ENCODE data around the gene TSC22D1. TPM values are rescaled to one million over a fixed set of nuclear protein-coding genes. Genes with fewer than 3 reads are reported as not detected.

TSC22D1 gene
- total RNA-seq, 4 donors from 2014 or later = 48.8 to 138 (median 92.7) TPM

DNA sequence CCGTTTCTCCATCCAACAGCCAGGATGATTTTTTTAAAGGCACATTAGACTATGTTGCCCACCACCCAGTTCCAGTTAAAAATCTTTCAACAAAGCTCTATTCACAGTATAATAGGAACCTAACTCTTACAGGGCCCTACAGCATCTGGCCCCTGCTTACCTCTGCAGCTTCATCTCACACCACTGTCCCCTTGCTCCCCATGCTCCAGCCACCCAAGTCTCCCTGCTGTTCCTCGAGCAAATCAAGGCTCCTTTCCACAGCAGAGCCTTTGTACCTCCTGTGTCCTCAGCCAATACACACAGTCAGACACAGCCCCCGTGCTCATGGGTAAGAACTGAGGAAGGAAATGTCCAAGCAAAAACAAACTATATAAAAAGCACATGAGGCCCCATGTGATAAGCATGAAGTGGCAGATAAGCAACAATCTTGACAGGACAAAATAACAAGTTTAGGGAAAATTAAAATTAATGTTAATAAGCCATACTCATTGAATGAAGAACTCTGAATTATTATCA, 67.5 kb downstream of the TSC22D1 start:
- no peak for DNase-seq (ENCODE audit: low spot score)
- TF ChIP-seq, protein P1, sequence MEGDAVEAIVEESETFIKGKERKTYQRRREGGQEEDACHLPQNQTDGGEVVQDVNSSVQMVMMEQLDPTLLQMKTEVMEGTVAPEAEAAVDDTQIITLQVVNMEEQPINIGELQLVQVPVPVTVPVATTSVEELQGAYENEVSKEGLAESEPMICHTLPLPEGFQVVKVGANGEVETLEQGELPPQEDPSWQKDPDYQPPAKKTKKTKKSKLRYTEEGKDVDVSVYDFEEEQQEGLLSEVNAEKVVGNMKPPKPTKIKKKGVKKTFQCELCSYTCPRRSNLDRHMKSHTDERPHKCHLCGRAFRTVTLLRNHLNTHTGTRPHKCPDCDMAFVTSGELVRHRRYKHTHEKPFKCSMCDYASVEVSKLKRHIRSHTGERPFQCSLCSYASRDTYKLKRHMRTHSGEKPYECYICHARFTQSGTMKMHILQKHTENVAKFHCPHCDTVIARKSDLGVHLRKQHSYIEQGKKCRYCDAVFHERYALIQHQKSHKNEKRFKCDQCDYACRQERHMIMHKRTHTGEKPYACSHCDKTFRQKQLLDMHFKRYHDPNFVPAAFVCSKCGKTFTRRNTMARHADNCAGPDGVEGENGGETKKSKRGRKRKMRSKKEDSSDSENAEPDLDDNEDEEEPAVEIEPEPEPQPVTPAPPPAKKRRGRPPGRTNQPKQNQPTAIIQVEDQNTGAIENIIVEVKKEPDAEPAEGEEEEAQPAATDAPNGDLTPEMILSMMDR (IDR thresholded peaks at IDR 0.05) = no peak
- no peak for ATAC-seq (ENCODE audit: low FRiP score)

DNA sequence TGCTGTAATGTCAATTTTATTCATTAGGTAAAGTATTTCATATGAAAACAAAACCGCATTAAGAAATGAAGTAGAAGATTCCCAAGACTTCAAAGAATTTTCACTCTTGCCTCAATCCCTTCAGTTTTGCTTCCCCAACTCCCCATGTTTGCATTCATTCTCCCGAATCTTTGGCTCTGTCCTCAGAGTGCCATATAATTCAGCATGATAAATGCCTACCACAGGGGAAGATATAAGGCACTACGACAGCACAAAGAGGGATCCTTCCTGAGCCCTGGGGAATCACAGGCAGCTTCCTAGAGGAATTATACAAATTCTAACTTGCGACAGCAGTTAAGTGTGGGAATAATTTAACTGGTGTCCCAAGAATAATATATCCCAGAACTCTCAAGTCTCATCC, 68.5 kb downstream of the TSC22D1 start:
- TF ChIP-seq, protein P1 (IDR thresholded peaks at IDR 0.05) = no peak
- DNase-seq (ENCODE audit: low spot score) (no peak), ATAC-seq (ENCODE audit: low FRiP score) (no peak)

DNA sequence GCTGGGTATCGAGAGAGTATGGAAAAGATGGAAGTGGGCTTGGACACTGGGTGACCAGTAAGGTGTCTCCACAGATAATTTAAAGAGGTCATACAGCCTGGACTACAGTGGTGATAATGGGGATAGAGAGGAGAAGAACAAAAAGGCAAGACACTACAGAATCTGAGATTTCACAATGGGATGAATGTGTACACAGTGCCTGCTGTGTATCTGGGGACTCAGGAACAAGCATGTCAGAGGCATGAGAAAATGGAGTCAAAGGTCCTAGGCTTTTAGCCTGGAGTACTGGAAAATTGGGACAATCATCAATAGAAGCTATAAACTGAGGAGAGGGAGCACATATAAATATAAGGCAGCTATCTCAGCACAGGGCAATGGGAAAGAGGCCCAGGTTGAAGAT, 69.4 kb downstream of the TSC22D1 start:
- TF ChIP-seq, protein P1 (IDR thresholded peaks at IDR 0.05) = no peak
- ATAC-seq (ENCODE audit: low FRiP score) (no peak), DNase-seq (ENCODE audit: low spot score) (no peak)

DNA sequence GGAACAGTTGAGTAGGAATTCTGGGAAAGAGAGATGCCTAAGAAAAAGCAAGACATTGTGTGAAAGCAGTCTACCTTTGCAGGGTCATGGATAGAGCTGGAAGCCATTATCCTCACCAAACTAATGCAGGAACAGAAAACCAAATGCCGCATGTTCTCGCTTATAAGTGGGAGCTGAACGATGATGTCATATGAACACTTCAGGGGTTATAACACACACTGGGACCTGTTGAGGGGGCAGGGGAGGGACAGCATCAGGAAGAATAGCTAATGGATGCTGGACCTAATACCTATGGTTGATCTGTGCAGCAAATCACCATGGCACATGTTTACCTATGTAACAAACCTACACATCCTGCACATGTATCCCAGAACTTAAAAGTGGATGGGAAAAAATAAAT, 69.9 kb downstream of the TSC22D1 start:
- ATAC-seq (ENCODE audit: low FRiP score) (no peak), DNase-seq (ENCODE audit: low spot score) (no peak)
- TF ChIP-seq, protein P1 (IDR thresholded peaks at IDR 0.05) = no peak

DNA sequence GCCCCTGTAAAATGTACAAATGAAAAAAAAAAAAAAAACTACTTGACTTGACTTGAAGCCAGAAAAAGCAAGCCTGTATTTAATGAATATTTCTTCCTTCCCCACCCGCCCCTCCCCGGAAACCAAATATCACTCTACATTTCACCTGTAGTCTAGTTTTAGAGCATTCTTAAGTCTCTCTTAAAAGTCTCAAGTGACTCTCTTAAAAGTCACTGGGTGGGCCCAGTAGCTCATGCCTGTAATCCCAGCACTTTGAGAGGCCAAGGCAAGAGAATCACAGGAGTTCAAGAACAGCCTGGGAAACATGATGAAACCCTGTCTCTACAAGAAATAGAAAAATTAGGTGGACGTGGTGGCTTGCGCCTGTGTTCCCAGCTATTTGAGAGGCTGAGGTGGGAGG, 72.0 kb downstream of the TSC22D1 start:
- DNase-seq (ENCODE audit: low spot score) (no peak), ATAC-seq (ENCODE audit: low FRiP score) (no peak)
- TF ChIP-seq, protein P1 (IDR thresholded peaks at IDR 0.05) = no peak

DNA sequence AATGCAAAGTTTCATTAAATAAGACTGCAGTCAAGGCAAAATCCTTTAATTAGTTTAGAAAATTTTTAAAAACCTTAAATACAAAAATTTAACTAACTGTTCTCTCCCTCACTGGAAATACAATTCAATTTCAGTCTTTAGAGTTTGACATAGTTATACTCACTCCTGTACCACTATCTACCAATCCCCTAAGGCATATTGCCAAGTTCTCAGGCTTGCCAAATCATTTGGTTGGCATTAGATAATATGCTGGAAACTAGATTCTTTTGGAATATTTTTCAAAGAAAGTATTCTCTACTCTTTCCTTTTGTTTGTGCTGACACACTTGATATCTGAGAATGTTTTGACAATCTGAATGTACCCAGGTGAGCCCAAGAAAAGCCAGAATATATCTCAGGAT, 77.2 kb downstream of the TSC22D1 start:
- ATAC-seq (ENCODE audit: low FRiP score) (no peak), DNase-seq (ENCODE audit: low spot score) (no peak)
- TF ChIP-seq, protein P1 (IDR thresholded peaks at IDR 0.05) = no peak

DNA sequence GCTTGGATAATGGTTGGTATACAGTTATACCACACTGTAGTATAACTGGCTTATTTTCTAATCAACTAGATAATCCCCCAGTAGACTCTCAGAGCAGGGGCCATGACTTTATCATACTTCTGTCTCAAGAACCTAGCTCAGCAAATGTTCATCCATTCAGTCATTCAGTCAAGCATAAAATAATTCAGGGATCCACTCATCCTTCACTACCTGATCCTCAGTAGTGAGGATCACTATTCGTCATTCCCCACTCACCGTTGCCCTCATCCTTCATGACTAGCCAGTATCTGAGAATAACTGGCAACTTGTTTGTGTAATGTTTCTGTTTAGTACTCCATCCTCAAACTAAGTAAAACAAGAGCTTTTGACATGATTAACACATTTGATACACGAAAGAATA, 77.6 kb downstream of the TSC22D1 start:
- no peak for ATAC-seq (ENCODE audit: low FRiP score)

More for the DNA sequence above, 77.6 kb downstream of the TSC22D1 start:
- TF ChIP-seq, protein P1 (IDR thresholded peaks at IDR 0.05) = no peak
- no peak for DNase-seq (ENCODE audit: low spot score)

Data from omental fat pad (tissue), 4 donors.